ENCODE results near the gene FRAT1. TPM values are rescaled to one million over a fixed set of nuclear protein-coding genes. Genes with fewer than 3 reads are reported as not detected.

The FRAT1 gene
- total and polyA plus RNA-seq, 3 donors from 2014 or later = 9.7 to 29.9 (median 22.1) TPM

DNA sequence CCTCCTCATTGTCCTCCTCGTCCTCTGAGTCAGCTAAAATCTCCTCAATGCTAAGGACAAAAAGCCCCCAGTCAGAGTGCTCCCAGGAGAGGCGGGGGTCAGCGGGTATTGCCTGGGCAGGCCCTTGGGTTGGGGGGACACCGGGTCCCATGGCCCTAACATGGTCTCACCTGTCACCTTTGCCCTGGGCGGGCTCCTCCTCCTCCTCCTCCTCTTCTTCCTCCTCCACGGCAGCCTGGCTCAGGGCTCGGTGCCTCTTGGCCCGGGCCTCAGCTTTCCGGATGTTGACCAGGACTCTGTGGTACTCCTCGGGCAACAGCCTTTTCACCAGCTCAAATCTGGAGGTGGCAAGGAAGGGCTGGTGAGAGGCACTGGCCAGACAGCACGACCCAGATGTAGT, 47.5 kb downstream of the FRAT1 start:
- H3K27ac ChIP-seq = no peak overlapping the region
- no peaks in the 10 kb centered on the region for H3K36me3 ChIP-seq (ENCODE audit: low read depth, missing control alignments)
- no peaks in the 10 kb centered on the region for H3K4me1 ChIP-seq
- TF ChIP-seq, protein P1, sequence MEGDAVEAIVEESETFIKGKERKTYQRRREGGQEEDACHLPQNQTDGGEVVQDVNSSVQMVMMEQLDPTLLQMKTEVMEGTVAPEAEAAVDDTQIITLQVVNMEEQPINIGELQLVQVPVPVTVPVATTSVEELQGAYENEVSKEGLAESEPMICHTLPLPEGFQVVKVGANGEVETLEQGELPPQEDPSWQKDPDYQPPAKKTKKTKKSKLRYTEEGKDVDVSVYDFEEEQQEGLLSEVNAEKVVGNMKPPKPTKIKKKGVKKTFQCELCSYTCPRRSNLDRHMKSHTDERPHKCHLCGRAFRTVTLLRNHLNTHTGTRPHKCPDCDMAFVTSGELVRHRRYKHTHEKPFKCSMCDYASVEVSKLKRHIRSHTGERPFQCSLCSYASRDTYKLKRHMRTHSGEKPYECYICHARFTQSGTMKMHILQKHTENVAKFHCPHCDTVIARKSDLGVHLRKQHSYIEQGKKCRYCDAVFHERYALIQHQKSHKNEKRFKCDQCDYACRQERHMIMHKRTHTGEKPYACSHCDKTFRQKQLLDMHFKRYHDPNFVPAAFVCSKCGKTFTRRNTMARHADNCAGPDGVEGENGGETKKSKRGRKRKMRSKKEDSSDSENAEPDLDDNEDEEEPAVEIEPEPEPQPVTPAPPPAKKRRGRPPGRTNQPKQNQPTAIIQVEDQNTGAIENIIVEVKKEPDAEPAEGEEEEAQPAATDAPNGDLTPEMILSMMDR (IDR thresholded peaks at IDR 0.05) = no peak
- TF ChIP-seq POLR2A (IDR thresholded peaks at IDR 0.05) = no peak
- no peaks in the 10 kb centered on the region for H3K9me3 ChIP-seq
- no peaks in the 10 kb centered on the region for H3K27me3 ChIP-seq
- H3K4me3 ChIP-seq = no peak overlapping the region
- intact Hi-C loops (cut with DNase I; ENCODE audit: low total_unique reads) = no loop called here
- 81 to 90% methylated on average over 11 of the region's 11 CpGs for WGBS, 2 donors
- DNase-seq = no peak

DNA sequence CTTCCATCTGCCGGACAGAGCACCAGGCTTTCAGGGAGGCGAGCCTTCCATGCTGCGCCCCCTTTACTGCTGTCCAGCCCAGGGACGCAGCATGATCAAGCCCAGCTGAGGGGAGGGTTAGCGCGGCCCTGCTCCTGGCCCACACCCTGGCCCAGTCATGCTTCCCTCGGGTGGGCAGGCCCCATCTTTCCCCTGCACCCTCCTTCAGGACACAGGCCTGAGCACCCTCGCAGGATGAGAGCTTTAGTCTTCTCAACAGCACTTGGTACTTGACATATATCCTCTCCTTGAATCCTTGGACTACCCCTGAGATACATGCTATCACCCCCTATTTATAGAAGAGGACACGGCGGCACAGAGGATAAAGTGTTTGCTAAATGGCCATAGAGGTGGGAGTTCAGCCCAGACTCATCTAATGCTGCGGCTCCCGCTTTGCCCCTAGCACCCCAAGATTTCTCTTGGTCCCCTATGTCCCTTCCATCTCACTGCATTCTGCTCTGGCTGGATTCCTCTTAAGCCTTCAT, 48.1 kb downstream of the FRAT1 start:
- no peak for TF ChIP-seq POLR2A (IDR thresholded peaks at IDR 0.05)
- TF ChIP-seq, protein P1 (IDR thresholded peaks at IDR 0.05) = no peak
- Histone ChIP-seq H3K27me3 (no peaks in the 10 kb centered on the region), H3K4me3 (no peak overlapping the region), H3K4me1 (no peaks in the 10 kb centered on the region), H3K27ac (no peak overlapping the region), H3K9me3 (no peaks in the 10 kb centered on the region), H3K36me3 (ENCODE audit: low read depth, missing control alignments) (no peaks in the 10 kb centered on the region)
- 91 to 97% methylated on average over 7 to 12 of the region's 12 CpGs for WGBS, 2 donors
- DNase-seq = no peak
- intact Hi-C loops (cut with DNase I; ENCODE audit: low total_unique reads) = no loop called here

Small RNA genes lying within 50 kb of the gene (small RNA-seq; reads per million reads assigned to genes)
- 0 reads per million in 2 donors for gene RF00017

Other genes with a start within 250 kb of the FRAT1 start
- gene SLIT1, start 133.3 kb upstream of the FRAT1 start, total RNA-seq = 1 to 10 TPM; 1.9 to 2.5 TPM
- 4.6 TPM for gene SLIT1, start 133.3 kb upstream of the FRAT1 start, polyA plus RNA-seq (ENCODE audit: insufficient read depth, low read depth, low replicate concordance)
- 10 to 100 TPM; 50.0 to 54.6 TPM for gene ARHGAP19, start 26.6 kb upstream of the FRAT1 start, total RNA-seq
- gene ARHGAP19, start 26.6 kb upstream of the FRAT1 start, polyA plus RNA-seq (ENCODE audit: insufficient read depth, low read depth, low replicate concordance) = 40.5 TPM
- 10 to 100 TPM; 35.7 to 37.0 TPM for gene FRAT2, start 15.5 kb downstream of the FRAT1 start, total RNA-seq
- 18.8 TPM for gene FRAT2, start 15.5 kb downstream of the FRAT1 start, polyA plus RNA-seq (ENCODE audit: insufficient read depth, low read depth, low replicate concordance)
- gene RRP12, start 82.1 kb downstream of the FRAT1 start, total RNA-seq = 10 to 100 TPM; 53.5 to 54.6 TPM
- gene RRP12, start 82.1 kb downstream of the FRAT1 start, polyA plus RNA-seq (ENCODE audit: insufficient read depth, low read depth, low replicate concordance) = 38.1 TPM
- 100 to 1,000 TPM; 244 to 279 TPM for gene PGAM1, start 106.9 kb downstream of the FRAT1 start, total RNA-seq
- 238 TPM for gene PGAM1, start 106.9 kb downstream of the FRAT1 start, polyA plus RNA-seq (ENCODE audit: insufficient read depth, low read depth, low replicate concordance)
- gene EXOSC1, start 126.7 kb downstream of the FRAT1 start, total RNA-seq = 10 to 100 TPM; 24.5 to 27.9 TPM
- 31.4 TPM for gene EXOSC1, start 126.7 kb downstream of the FRAT1 start, polyA plus RNA-seq (ENCODE audit: insufficient read depth, low read depth, low replicate concordance)
- 10 to 100 TPM; 42.8 to 58.0 TPM for gene ZDHHC16, start 126.9 kb downstream of the FRAT1 start, total RNA-seq
- 40.5 TPM for gene ZDHHC16, start 126.9 kb downstream of the FRAT1 start, polyA plus RNA-seq (ENCODE audit: insufficient read depth, low read depth, low replicate concordance)
- gene MMS19, start 179.2 kb downstream of the FRAT1 start, total RNA-seq = 100 to 1,000 TPM; 206 to 253 TPM
- gene MMS19, start 179.2 kb downstream of the FRAT1 start, polyA plus RNA-seq (ENCODE audit: insufficient read depth, low read depth, low replicate concordance) = 109 TPM
- gene UBTD1, start 179.7 kb downstream of the FRAT1 start, total RNA-seq = 100 to 1,000 TPM; 111 to 143 TPM
- 74.1 TPM for gene UBTD1, start 179.7 kb downstream of the FRAT1 start, polyA plus RNA-seq (ENCODE audit: insufficient read depth, low read depth, low replicate concordance)